OCI-LY3 (cell line): ENCODE results near the gene DHRS13.

ENCODE experiments used
- CTCF ChIP-seq: fragments of 200-600, 300-600 bp; sonication (generic); IDR thresholded peaks from 2 replicates; pipeline ENCODE4 v1.5.1; 2014; ENCODE audit warnings: antibody characterized with exemption, low read length, low read depth
- EZH2phosphoT487 ChIP-seq: fragments of 200-600 bp; shearing (Covaris generic); IDR thresholded peaks from 2 replicates; pipeline ENCODE4 v1.6.1; 2018; ENCODE audit warnings: antibody characterized with exemption, mixed run types, low read depth

DNA sequence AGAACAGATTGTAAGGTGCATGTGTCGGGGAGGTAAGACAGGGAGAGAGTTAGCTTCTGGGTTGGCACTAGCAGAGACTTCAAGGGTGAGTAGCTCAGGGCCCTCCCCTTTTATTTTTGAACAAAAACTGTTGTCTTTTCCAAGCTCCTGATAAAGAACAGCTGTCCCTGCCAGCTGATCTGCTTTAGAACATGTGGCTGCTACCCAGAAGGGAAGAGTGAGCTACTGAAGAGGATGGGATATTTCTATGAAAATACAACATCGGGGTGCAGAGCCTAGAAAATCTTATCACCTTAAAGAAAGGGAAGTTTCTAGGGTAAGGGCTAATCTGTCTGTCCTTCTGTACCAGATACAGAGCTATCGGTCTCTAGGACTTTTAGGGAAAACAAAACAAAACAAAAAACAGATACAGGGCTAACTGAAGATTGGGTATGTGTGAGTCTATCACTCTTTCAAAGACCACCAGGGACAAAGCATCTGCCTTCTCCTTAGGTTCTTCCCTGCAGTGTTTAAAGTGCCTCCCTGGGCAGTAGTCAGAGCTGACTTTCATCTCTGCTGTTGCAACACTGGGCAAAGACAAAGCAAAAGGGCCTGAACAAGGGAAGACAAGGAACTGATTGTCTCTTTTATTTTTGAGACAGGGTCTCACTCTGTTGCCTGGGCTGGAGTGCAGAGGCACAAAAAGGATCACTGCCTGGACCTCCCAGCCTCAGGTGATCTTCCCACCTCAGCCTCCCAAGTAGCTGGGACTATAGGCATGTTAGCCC lies 5.0 kb upstream of the DHRS13 start:
- TF ChIP-seq CTCF (no peak), EZH2phosphoT487 (no peak)
